ENCODE data around the gene ZNF710.
"Not testable (repeated sequence)": the region's sequence is repeated elsewhere in the genome, so short reads cannot be mapped to it uniquely, and the experiment has no call there.

The ZNF710 gene

GRCh38 chr15:90001062-90001682, at the start of gene ZNF710:
TSS of gene ZNF710 (plus strand) at chr15:90001324. CDS start at chr15:90067138, 65,814 bp downstream.
- DNase-seq, result no peak

- no peak for DNase-seq
Measured at GRCh38 chr15:89954541-89954940, 46.6 kb upstream of the ZNF710 start.

GRCh38 chr15:89955449-89955998, 45.6 kb upstream of the ZNF710 start:
- DNase-seq, result not testable (repeated sequence)

GRCh38 chr15:89958107-89958805, 42.9 kb upstream of the ZNF710 start:
- no peak for DNase-seq

GRCh38 chr15:89963301-89964231, 37.6 kb upstream of the ZNF710 start:
- no peak for DNase-seq

GRCh38 chr15:89964232-89964954, 36.7 kb upstream of the ZNF710 start:
- DNase-seq, result no peak

GRCh38 chr15:89967881-89968280, 33.2 kb upstream of the ZNF710 start:
- no peak for DNase-seq

GRCh38 chr15:89971592-89971997, 29.5 kb upstream of the ZNF710 start:
- no peak for DNase-seq

GRCh38 chr15:89972085-89972484, 29.0 kb upstream of the ZNF710 start:
- DNase-seq, result no peak

GRCh38 chr15:89975482-89976245, 25.5 kb upstream of the ZNF710 start:
- DNase-seq, result no peak

GRCh38 chr15:89976246-89976600, 24.9 kb upstream of the ZNF710 start:
- no peak for DNase-seq

GRCh38 chr15:89977836-89978235, 23.3 kb upstream of the ZNF710 start:
- not testable (repeated sequence) for DNase-seq

- no peak for DNase-seq
Measured at GRCh38 chr15:89978914-89979313, 22.2 kb upstream of the ZNF710 start.

GRCh38 chr15:89980896-89981295, 20.2 kb upstream of the ZNF710 start:
- DNase-seq, result no peak

GRCh38 chr15:89982315-89983055, 18.6 kb upstream of the ZNF710 start:
- DNase-seq, result no peak

- DNase-seq, result no peak
Measured at GRCh38 chr15:89984001-89984400, 17.1 kb upstream of the ZNF710 start.

- no peak for DNase-seq
Measured at GRCh38 chr15:89984421-89985010, 16.6 kb upstream of the ZNF710 start.

GRCh38 chr15:89985111-89985510, 16.0 kb upstream of the ZNF710 start:
- no peak for DNase-seq

- no peak for DNase-seq
Measured at GRCh38 chr15:89991312-89991711, 9.8 kb upstream of the ZNF710 start.

GRCh38 chr15:89993349-89993748, 7.8 kb upstream of the ZNF710 start:
- DNase-seq, result no peak

- no peak for DNase-seq
Measured at GRCh38 chr15:89997079-89997478, 4.0 kb upstream of the ZNF710 start.

Data from cortex of kidney (tissue), 1 donor.